NCI-H2196 (cell line): ENCODE data around the gene RSRC2.
"Not testable (repeated sequence)": the region's sequence is repeated elsewhere in the genome, so short reads cannot be mapped to it uniquely, and the experiment has no call there.

Source experiments
- DNase-seq: peaks from one replicate; lab custom pipeline; 2025; ENCODE audit not compliant: unreplicated experiment; lab: John Stamatoyannopoulos, UW

Gene RSRC2

DNA sequence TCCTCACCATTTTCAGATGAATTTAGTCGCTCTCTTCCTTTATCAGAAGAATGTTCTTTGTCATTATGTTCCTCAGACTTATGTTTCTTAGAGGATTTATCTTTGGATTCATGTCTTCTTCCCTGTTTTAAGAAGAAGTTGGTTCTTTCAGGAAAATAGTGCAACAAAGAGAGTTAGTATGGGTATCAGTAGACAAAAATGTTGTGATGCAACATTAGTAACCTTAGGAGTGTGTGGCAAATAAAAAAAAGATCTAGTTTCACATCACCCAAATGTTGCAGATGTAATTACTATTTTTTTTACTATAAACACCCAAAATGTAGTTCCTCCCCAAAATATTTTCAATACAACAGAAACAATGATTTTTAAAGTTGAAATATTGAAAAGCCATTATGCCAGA is 7.8 kb downstream of the RSRC2 start:
- no peak for DNase-seq

DNA sequence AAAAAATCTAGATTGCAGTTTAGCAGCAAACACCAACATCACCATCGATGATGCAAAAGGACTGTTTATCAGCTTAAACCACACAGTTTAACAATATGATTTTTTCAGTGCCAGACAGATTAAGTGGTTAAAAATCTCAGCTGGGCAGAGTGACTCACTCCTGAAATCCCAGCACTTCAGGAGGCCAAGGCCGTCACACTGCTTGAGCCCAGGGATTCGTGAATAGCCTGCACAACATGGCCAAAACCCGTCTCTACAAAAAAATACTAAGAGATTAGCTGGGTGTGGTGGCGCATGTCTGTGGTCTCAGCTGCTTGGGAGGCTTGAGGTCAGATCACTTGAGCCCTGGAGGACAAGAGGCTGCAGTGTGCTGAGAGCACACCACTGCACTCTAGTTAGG is 8.9 kb downstream of the RSRC2 start:
- no peak for DNase-seq

DNA sequence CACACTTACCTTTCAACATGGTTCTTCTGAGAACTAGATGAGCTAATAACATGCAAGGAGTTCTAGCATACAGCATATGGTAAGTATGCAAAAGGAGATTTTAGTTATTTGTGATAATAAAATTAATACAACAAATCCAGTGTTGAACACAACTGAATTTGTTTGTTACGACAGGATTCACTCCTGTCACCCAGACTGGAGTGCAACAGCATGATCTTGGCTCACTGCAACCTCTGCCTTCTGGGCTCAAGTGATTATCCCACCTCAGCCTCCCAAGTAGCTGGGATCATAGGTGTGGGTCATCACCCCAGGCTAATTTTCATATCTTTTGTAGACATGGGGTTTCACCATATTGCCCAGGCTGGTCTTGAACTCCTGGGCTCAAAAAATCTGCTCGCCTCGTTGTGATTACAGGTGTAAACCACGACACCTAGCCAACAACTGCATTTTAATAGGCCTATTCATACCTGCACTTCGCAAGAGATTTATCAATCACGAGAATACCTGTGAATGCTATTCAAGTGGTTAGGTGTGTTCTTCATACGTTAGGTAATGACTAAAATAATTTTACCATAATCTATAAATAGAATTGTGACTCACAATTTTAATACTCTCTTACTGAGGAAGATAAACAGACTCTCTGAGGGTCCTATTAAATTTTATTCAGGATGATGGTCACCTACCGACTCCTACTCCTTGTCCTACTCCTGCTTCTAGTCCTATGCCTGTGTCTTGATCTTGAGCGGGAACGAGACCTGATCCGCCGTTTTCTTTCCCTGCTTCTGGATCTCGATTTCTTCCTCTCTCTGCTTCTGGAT is 10.0 kb downstream of the RSRC2 start:
- DNase-seq = no peak

DNA sequence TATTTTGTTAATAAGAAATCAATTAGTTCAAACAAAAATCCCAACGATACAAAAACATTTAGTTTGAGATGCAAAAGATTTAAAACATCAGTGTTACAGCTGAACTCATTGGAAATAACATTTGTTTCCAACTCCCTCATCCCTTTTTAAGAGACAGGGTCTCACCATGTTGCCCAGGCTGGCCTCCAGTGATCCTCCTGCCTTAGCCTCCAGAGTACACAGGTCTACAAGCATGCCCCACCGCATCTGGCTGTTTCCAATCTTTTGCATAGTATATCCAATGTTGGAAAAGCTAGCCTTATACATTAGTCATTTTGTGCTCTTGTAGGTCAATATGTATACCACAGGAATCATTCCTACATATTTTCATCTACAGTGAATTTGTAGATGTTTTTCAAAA is 11.5 kb downstream of the RSRC2 start:
- DNase-seq = no peak

DNA sequence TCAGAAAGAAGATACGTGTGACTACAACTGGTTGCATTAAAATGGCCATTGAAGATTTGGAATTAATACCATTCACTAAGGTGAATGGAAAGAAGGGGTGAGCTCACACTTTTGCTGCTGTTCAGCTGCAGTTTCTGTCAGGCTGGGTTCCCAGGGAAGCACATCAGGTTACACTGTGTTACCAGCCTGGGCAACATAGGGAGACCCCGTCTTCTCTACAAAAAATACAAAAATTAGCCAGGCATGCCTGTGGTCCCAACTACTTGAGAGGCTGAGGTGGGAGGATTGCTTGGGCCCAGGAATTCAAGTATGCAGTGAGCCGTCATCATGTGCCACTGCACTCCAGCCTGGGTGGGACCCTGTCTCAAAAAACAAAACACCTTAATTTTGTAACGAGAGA is 13.1 kb downstream of the RSRC2 start:
- no peak for DNase-seq

DNA sequence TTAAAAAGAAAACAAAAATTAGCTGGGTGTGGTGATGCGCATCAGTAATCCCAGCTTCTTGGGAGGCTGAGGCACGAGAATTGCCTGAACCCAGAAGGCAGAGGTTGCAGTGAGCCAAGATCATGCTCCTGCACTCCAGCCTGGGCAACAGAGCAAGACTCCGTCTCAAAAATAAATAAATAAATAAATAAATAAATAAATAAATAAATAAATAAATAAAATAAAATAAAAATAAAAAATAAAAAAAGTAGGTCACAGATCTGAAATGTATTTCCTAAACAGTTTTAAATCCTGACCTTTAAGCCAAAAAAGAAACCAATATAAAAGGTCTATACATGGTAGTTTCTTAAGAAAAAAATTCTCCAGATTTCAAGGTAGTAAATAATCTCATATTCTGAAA is 13.7 kb downstream of the RSRC2 start:
- DNase-seq = not testable (repeated sequence)

DNA sequence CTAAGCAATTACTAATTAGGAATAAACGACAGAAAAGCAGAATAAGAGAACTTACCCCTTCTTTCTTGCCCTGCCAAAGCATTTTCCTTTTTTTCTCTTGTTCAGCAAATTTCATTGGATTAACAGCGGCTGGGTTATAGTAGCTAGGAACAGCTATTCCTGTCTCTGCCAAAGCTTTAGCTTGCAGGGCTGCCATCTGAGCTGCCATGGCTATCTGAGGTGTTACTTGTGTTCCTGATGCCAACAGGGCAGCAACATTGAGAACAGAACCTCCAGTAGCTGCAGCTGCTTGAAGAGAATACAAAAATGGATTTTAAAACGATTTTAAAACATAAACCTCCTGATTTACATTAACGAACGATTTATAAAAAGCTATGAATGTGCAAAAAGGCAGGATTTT is 18.6 kb downstream of the RSRC2 start:
- no peak for DNase-seq

DNA sequence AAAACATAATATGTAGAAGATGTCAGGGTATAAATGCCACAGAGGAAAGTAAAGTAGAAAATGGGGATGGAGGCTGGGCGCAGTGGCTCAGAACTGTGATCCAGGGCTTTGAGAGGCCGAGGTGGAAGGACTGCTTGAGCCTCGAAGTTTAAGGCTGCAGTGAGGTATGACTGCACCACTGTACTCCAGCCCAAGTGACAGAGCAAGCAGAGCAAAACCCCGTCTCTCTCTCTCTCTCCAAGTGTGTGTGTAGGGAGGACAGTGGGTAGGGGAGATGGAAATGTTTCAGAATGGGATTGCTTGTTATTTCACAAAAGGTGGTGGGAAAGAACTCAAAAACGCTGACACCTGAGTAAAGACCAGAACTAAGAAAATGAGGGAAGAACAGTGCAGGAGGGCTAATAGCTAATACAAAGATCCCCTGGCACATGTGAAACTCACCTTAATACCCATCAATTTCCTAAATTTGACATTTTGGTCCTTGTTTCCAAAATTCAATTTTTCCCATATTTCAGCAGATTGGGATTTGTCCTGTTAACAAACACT is 20.3 kb downstream of the RSRC2 start:
- no peak for DNase-seq

DNA sequence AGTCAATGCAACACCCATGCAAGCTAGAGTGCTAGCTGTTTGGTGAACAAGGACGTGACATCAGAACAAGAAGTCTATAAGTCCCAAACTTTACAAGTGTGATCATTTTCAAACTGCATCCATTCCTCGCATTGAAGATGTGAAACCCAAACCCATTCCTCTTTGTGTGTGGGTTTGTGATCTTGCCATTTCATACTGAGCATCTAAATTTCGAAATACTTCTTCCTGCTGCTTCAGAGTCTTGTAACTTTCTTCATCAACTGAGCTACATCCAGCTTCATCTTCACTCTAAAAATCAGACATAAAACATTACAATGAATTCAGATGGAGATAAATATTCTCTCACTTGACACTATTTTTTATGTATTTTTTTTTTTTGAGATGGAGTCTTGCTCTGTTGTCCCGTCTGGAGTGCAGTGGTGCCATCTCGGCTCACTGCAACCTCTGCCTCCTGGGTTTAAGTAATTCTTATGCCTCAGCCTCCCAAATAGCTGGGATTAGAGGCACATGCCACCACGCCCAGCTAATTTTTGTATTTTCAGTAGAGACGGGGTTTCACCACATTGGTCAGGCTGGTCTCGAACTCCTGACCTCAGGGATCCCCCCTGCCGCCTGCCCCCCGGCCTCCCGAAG is 21.2 kb downstream of the RSRC2 start:
- no peak for DNase-seq

DNA sequence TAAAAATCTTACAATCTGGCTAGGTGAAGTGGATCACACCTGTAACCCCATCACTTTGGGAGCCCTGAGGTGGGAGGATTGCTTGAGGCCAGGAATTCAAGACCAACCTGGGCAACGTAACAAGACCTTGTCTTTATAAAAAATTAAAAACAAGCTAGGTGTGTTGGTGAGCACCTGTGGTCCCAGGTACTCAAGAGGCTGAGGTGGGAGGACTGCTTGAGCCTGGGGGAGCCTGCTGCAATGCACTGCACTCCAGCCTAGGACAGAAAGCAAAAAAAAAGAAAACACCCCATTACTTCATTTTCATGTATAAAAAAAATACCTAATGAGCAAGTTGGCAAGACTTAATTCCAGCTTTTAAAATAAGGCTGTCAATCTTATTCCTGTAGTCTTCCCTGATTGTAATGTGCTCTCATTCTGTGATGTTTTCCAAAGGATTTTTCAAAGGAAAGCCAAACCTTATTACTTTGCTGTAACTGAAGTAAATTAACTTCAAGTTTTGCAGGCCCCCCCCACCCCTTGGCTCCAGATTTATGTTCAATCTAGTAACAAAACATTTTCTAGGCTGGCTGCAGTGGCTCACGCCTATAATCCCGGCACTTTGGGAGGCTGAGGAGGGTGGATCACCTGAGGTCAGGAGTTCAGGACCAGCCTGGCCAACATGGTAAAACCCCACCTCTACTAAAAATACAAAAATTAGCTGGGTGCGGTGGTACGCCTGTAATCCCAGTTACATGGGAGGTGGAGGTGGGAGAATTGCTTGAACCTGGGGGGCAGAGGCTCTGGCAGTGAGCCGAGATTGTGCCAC is 22.7 kb downstream of the RSRC2 start:
- no peak for DNase-seq

DNA sequence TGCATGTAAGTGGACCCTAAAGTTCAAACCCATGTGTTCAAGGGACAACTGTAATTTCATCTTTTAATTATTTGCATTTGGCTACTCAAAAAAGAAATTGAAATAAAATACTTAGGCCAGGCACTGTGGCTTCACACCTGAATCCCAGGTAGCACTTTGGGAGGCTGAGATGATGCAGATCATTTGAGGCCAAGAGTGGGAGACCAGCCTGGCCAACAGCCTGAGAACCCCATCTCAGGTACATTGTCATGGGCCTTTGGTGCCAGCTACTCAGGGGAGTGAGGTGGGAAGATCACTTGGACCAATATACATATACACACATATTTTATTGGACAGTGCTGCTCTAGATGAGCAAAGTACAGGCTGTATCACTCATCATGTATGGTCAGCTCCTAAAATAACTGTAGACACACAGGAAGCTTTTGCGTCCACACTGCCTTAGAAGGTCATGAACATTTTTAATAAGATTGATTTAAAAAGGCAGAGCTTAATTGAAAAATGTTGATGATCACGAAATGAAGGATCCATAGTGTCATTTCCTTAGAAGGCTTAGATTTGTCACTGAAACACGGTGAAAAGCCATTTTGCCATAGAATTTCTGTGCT is 23.5 kb downstream of the RSRC2 start:
- no peak for DNase-seq

DNA sequence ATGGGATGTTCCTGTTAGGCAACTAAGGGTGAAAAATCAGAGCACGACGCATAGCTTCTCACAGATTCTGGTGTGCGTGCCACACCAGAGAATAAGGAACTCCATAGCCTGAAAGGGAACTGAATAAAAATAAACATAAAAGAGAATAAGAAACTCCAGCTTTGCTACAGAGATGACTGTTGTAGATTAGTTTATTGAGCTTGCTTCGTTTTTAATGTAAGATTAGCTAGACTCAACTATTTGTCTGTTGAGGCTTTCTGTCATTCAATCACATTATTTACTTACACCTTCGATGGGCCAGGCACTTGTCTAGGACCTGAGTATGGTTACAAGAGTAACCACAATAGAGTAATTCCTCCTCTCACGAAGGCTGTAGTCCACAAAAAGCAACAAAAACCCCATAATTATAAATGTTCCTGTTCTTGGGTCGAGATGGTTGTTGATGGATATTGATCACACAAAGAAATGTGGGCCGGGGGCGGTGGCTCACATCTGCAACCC is 25.2 kb downstream of the RSRC2 start:
- no peak for DNase-seq

DNA sequence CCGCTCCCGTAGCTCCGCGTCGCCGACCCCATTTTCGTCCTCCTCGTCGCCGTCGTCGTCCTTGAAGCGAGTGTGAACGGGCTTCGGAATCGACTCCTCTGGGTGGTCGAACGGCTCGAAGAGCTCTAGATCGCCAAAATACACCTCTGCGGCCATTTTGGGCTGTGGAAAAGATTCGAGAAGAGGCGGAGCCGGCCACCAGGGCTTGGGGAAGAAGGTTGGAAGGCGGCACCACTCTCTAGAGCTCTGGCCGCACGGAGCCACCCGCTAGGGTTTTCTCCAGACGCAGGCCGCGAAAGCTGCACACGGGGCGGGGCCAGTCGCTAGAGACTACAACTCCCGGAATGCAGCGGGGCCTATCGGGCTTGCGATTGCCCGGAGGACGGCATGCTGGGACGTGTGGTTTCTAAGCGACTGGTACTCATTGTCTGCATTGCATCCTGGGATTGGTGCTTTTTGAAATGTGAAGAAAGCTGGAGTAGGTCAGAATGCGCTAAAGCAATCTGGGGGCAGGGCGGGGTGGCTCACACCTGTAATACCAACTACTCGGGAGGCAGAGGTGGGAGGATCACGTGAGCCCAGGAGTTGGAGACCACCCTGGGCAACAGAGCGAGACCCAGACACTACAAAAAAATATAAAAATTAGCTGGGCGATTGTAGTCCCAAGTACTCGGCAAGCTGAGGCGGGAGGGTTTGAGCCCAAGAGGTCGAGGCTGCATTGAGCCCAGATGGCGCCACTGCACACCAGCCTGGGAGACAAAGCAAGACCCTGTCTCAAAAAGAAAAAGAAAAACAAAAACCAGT is 25.8 kb downstream of the RSRC2 start, which contains the start of gene ZCCHC8:
Gene ZCCHC8 (minus strand): TSS at position 248 of the 804 bp plus-strand sequence. CDS start 92 bp downstream, at position 156.
- peak; percentile 98 for DNase-seq

DNA sequence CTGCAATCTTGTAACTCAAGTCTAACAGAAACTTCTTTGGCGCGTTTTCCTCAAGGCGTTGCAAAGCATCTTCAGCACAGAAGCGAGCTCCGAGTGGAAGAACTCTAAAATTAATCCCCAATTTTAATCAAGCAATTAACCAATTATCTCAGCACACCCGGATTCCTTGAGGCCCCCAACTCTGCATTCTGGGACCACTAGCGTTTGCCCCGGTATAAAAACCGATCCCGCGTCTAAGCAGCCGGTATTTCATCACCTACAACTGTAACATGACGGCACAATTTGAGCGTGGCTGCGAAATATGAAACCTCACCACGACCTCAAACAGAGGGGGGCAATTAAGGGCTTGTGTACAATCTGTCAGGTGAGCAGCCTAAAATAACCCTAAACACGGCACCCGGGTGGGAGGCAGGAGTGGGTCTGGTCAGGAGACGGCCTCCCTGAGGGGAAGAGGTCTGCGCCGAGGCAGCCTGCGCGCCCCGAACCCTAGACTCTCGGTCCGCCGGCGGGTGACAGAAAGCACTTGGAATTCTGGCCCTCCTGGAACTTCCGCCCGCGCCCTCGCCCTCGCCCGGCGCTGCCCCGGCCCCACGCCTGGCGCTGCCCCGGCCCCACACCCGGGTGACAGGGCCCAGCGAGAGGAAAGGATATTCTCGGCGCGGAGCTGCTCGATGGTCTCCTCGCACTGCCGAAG is 26.6 kb downstream of the RSRC2 start:
- peak; percentile 36 for DNase-seq

DNA sequence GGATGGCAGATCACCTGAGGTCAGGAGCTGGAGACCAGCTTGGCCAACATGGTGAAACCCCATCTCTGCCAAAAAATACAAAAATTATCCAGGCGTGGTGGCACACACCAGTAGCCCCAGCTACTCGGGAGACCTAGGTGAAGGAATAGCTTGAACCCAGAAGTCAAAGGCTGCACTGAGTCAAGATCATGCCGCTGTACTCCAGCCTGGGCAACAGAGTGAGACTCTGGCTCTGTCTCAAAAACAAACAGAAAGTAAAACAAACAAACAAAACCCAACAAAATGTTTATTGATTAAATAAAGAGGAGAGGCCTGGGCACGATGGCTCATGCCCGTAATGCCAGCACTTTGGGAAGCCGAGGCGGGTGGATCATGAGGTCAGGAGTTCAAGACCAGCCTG is 31.5 kb downstream of the RSRC2 start:
- no peak for DNase-seq

DNA sequence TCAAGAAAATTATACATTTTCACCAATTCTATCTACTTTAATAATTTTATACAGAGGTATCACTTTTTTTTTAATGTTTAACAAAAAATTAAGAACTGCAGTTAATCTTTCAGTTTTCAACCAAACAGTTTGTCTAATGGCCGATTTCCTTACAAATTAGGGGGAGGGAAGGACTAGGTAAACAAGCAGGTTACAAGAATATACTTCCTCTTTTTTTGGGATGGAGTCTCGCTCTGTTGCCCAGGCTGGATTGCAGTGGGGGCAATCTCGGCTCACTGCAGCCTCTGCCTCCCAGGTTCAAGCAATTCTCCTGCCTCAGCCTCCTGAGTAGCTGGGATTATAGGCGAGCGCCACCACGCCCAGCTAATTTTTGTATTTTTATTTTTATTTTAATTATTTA is 33.5 kb downstream of the RSRC2 start:
- DNase-seq = not testable (repeated sequence)

DNA sequence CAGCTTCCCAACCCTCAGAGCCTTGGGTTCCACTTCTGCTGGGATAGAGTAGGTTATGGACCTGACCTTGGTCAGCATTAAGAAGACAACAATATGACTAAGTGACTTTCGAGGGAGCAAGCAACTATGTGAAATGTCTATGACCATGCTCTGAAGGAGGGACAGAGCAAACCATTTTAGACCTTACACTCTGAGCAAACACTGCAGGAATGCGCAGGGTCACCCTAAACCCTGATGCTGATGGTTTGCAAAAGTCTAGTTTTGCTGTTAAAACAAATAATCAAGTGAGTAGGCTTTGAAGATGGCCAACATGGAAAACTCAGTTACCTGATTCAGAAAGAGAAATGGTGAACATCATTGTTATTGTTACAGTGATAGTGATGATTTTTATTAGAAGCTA is 34.7 kb downstream of the RSRC2 start:
- DNase-seq = no peak

DNA sequence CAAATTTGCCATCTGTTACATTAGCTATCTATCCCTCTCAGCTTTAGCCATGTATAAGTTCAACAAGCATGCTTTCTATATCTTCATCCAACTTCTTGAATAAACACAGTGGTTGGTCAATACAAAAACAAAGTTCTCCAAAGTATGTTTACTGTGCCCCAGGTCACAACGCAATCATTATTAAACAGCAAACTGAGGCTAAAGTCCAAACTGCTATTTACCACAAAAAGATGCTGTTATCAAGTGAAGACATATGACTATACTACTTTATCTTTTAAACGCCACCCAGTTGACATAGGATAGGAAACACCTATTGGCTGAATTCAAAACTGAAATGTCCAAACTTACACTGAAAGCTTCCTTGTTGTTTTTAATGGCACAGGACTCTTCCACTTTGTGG is 37.7 kb downstream of the RSRC2 start:
- no peak for DNase-seq

DNA sequence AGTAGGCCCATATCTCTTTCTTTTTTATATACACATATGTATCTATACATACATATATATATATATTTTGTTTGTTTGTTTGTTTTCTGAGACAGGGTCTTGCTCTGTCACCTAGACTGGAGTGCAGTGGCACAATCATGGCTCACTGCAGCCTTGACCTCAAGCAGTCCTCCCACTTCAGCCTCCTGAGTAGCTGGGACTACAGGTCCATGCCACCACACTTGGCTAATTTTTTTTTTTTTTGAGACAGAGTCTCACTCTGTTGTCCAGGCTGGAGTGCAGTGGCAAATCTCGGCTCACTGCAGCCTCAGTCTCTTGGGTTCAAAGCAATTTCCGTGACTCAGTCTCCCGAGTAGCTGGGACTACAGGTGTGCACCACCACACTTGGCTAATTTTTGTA is 38.9 kb downstream of the RSRC2 start:
- DNase-seq = not testable (repeated sequence)
